PC-3 (cell line): ENCODE data around the gene S1PR1.

Source experiments
- CTCF ChIP-seq: fragments of 300-600 bp; sonication (generic); conservative IDR thresholded peaks from 2 replicates; pipeline ENCODE4 v1.5.1; 2017; ENCODE audit warnings: antibody characterized with exemption, low read depth, mild to moderate bottlenecking, low read length
- EZH2phosphoT487 ChIP-seq: fragments of 300-600 bp; sonication (generic); IDR thresholded peaks from 2 replicates; pipeline ENCODE4 v1.6.1; 2018; ENCODE audit warnings: mild to moderate bottlenecking, antibody characterized with exemption, low read length, borderline replicate concordance

GRCh38 chr1:101264697-101265096, 27.9 kb downstream of the S1PR1 start:
- TF ChIP-seq CTCF (no peak), EZH2phosphoT487 (no peak)
